GM19099 (cell line): ENCODE measurements around the gene NOX5.

ENCODE experiments used
- POLR2A ChIP-seq: IDR thresholded peaks from 3 replicates; pipeline ENCODE4 v1.6.1; 2011; ENCODE audit warnings: low read depth; ENCODE audit not compliant: insufficient read length; ENCODE audit errors: extremely low read depth

Gene NOX5, protein sequence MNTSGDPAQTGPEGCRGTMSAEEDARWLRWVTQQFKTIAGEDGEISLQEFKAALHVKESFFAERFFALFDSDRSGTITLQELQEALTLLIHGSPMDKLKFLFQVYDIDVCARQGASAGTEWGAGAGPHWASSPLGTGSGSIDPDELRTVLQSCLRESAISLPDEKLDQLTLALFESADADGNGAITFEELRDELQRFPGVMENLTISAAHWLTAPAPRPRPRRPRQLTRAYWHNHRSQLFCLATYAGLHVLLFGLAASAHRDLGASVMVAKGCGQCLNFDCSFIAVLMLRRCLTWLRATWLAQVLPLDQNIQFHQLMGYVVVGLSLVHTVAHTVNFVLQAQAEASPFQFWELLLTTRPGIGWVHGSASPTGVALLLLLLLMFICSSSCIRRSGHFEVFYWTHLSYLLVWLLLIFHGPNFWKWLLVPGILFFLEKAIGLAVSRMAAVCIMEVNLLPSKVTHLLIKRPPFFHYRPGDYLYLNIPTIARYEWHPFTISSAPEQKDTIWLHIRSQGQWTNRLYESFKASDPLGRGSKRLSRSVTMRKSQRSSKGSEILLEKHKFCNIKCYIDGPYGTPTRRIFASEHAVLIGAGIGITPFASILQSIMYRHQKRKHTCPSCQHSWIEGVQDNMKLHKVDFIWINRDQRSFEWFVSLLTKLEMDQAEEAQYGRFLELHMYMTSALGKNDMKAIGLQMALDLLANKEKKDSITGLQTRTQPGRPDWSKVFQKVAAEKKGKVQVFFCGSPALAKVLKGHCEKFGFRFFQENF

DNA sequence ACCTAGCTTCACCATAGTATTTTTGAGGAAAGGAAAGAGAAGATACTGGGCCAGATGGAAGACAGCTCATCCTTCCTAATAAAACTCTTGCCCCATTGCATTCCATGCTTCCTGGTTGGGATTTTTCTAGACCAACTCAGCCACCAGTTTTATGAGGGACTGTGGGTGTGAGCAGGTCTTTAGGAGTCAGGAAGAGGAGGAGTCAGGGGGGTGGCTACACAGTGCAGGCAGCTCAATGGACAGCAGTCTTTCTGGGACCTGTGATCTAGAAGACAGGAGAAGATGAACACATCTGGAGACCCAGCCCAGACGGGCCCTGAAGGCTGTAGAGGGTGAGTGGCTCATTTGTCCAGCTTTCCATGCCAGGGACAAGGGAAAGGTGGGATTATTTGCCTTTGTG is at the start of gene NOX5:
Gene NOX5 (plus strand): TSS at position 242 of the 400 bp plus-strand sequence. CDS start 41 bp downstream, at position 283.
- no peak for TF ChIP-seq POLR2A

DNA sequence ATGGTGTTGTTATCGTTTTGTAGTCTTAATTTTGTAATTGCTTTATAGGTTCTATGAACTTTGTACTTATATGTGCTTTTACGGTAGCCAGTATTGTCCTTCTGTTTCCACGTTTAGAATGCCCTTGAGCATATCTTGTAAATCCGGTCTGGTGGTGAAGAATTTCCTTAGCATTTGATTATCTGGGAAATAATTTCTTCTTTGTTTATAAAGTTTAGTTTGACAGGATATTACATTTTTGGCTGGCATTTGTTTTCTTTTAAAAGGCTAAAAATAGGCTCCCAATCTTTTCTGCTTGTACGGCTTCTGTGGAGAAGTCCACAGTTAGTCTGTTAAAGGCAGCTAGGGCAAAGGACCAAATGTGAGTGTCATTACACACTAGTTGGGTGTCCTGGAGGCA is 47.5 kb upstream of the NOX5 start:
- no peak for TF ChIP-seq POLR2A

DNA sequence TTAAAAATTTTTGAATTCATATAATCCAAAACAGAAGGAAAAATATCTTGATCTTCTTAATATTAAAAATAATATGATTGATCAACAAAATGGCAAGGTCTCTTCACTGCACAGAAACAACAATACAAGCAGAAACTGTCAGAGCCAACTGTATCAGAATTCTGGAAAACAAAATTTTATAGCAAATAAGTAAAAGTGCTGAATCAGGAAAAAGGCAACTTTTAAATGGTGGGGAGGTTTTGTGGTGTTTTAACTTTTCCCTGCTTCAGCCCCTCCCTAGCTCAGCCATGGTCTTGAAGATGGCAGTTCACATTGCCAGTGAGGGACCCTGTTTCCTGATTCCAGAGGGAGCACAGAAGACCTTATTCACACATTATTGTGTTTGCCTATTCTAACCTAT is 46.5 kb upstream of the NOX5 start:
- no peak for TF ChIP-seq POLR2A

DNA sequence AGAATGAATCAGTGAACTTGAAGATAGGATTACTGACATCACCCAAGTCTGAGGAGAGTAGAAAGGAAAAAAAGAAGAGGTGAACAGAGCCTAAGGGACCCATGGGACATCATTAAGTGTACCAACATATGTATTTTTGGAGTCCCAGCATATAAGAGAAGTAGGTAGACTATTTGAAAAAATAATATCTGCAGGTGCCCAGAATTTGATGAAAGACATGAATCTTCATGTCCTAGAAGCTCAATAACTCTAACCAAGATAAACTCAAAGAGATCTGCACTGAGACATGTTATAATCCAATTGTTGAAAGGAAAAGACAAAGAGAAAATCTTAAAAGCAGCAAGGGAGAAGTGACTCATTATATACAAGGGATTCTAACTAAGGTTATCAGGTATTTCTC is 45.2 kb upstream of the NOX5 start:
- no peak for TF ChIP-seq POLR2A

DNA sequence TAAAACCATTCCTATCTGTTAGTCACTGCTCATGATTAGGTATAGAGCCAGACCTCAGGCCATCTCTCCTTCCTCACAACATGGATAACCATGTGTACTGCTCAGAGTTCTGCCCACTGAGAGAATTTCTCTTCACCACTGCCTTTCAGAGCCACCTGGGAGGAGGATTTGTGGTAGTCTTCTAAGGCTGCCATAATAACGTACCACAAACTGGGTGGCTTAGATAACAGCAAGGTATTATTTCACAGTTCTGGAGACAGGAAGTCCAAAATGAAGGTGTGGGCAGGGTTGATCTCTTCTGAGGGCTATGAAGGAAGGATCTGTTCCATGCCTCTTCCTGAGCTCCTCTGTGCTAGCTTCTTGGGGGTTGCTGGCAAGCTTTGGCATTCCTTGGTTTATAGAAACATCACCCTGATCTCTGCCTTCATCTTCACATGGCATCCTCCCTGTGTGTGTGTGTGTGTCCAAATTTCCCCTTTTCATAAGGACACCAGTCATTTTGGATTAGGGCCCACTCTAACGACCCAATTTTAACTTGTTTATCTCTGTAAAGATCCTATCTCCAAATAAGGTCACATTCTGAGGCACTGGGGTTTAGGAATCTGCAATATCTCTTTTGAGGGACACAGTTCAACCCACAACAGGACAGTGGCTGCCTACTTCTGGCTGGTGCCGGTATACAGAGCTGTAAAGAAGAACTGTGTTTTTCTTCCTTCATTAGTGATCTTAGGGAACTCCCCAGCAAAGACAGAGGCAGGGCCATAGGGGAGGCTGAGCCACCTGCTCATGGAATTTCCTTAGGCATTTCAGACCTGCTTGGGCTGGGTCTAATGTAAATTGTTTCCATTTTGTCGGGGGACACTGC is 42.1 kb upstream of the NOX5 start:
- TF ChIP-seq POLR2A = no peak

DNA sequence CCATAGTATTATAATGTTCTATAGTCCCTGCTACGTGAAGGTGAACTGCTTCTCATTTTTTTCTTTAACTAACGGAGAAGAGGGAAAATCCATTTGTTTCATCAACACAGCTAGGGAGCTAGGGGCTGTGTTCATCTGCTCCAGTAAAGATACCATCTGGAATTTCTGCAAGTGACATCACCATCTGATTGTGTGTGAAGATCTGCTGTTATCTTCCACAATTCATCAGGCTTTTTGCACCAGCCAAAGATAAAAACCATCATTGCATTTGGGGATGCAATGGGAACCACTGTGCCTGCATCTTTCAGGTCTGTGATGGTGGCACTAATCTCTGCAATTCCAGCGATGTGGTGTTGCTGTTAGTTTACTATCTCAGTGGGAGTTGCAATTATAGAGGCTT is 35.5 kb upstream of the NOX5 start:
- no peak for TF ChIP-seq POLR2A

DNA sequence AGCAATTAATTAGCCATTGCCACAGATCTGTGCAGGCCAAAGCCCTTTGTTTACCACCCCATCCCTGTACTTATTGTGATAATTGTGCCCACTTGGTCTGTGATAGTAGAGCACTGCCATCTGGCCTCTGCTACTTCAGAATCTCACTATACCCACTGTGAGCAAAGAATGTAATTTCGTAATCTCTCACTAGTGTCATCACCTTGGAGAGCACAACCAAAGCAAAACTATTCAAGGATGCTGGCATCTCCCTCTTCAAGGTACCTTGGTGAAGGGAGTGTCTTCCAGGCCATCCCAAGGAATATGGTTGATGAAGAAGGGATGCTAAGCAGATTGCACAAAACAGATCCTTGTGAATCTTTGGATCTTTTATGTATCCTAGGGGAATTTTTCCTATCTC is 34.7 kb upstream of the NOX5 start:
- no peak for TF ChIP-seq POLR2A

DNA sequence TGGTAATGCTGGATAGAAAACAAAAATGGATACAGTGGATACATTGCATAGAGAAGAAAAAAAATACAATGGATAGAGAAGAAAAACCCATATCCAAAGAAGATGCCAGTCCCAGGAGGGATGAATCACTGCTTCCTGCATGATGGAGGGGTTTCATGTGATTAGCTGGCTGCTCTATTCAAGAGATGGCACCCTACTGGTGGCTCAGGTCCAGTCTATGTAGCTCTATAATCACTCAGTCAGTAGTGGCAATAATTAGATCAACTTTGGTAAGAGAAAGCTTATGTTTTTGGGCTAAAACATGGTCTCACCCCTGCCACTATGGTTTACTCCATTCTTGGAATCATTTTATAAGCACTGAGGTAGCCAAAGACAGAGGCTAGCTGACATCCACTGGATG is 33.7 kb upstream of the NOX5 start:
- no peak for TF ChIP-seq POLR2A

DNA sequence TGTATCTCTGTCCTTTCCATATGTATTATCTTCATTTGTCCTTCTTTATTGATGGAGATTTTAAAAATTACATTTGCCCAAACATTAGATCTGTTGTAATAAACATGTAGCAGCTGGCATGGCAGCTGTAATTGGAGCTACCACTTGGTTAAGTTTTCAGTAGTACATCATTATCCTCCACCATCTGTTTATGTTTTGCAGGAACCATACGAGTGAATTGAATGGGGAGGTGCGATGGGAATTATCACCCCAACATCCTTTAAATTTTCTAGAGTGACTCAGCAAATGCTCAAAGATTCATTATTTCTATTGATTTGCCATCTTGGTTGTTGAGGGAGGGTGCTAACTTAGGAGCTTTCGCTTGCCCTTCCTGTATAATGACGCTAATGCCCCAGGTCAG is 32.6 kb upstream of the NOX5 start:
- TF ChIP-seq POLR2A = no peak

DNA sequence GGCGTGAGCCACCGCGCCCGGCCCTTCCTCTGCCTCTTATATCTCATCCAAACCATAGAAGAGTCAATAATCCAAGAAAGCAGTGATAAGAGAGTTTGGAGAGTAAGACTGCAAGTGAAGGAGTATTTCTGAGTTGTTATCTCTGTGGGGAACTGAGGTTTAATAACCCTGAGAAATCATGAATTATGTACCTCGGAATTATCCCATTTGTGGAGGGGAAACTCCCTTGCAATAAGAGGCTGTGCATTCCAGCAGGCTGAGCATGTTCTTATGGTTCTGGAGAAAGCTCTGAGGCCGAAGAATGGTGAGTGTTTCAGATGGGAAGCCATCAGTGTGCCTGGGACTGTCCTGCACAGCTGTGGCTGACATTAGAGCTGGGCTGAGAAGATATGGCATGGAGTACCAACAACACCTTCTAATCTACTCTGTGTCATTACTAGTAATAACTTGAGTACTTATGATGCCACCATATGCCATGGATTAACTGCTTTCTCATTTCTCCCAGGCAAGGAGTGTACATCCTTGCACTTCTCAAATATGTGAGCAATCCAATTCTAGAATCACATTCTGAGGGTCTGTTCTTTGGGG is 31.4 kb upstream of the NOX5 start:
- no peak for TF ChIP-seq POLR2A

DNA sequence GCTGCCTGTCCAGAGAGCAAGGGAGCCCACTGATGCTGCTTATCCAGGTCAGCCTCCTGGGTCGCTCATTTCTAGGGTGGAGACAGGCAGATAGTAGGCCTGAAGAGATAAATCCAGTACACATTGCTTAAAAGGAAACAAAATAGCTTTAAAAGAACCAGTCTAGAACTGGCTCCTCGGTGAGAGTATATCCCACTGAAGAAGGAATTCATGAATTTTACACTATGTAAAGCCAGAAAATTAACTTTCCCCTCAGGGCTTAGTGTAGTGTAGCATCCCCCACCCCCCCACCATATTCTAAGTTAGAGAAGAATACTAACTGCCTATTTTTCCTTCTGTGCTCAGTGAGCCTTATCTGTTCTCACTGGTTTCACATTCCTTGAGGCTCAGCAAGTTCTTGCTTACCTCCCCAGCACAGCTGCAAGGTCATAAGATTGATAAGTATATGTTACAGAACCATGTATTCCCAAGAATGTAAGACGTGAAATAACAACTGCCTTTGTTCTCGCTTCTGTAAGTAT is 30.5 kb upstream of the NOX5 start:
- TF ChIP-seq POLR2A = no peak

DNA sequence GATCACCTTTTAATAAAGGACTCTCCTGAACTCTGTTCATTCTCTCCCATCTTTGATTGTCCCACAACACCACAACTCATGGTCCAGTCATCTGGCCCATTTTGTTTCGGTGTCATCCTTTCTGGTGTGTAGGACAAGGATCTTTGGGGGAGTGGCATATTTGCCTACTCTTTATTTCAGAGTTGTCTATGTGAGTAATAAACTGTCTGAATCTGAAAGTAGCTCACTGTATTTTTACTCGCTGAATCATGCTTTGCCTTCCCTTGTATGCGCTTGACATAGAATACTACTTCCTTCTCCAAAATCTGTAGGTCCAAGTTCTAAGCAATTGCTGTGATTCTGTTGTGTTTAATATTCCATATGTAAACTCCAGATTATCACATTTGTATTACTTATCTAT is 29.9 kb upstream of the NOX5 start:
- no peak for TF ChIP-seq POLR2A

DNA sequence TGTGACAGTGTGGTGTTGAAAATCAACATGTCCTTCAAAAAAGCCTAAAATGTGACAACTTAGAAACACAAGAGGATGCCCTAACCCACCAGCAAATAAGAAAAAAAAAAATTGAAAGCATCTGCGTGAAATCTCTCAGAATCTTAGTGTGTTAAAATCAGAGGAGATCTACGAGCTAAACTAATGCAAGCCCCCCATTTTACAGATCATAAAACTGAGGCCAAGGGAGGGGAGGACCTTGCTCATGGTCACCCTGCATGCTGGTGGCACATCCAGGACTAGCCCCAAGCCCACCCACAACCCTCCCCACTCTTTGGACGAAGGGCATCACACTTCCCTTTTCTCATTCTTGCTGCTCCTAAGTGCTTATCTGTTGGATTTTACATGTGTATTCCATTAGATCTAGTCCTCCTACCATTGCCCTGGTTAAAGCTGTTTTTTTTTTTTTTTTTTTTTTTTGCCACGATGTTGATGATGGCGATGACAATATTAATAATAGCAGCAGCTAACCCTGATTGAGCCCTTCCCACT is 29.1 kb upstream of the NOX5 start:
- TF ChIP-seq POLR2A = no peak

DNA sequence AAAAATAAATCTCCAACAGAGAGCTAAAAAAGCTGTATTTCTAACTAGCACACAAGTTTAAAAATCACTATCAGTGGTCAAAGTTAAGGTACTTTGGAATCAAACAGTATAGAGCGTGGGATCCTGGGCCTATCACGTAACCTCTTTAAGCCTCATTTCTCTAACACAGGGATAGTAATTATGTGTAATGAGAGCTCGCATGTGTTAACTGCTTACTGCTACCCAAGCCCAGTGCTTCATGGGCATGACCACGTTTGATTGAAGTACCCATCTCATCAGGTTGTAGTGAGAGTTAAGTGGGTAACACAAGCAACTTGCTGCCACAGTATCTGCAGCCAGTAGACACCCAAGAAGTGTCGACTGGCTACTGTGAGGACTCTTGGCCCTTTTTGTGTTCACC is 28.2 kb upstream of the NOX5 start:
- no peak for TF ChIP-seq POLR2A

DNA sequence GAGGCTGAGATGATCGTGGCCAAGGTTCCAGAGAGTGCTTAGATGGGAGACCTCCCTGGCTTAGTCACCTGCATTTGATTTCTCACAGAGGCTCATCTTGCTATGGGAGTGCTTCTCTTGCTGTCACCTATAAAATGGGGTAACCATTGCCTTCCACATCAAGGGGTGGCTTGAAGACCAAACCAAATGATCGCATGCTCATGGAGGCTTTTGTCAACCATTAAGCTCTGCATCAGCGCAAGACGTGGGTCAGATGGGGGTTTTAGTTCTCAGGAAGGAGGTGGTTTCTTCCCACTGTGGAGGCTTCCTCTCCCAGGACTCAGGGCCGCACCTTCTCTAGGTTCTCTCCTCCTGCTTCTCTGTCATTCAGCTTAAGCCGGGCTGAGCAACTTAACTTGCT is 27.4 kb upstream of the NOX5 start:
- TF ChIP-seq POLR2A = no peak

DNA sequence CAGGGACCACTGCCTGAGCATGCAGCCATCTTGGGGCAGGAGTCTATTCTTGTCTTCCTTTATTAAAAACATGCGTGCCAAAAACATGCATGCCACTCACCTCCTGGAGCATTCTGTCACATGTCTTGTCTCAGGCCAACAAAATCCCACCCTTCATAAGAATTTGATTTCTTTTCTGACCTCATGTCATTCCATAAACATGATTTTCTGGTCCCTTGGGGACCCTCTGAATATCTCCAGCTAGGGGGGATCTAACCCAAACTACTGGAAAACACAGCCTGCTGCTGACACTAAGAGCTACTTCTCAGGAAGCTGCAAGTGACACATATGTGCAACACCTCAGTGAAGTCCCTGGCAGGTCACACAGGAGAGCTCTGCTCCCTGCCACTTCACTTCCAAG is 26.8 kb upstream of the NOX5 start:
- no peak for TF ChIP-seq POLR2A
